ENCODE results near the gene FECH. TPM values are rescaled to one million over a fixed set of nuclear protein-coding genes. Genes with fewer than 3 reads are reported as not detected.

FECH gene
- total RNA-seq, 2 donors from 2014 or later, result 27.6 to 31.7 TPM

GRCh38 chr18:57519668-57520424, 66.7 kb downstream of the FECH start:
- H3K27ac Mint-ChIP-seq, result no peak overlapping the region
- no peaks in the 10 kb centered on the region for H3K36me3 Mint-ChIP-seq (ENCODE audit: low read depth)
- H3K9me3 Mint-ChIP-seq, result peaks cover 5% of the 10 kb centered on the region
- H3K9me3 ChIP-seq (ENCODE audit: control insufficient read depth, low read length), result peaks cover 2% of the 10 kb centered on the region
- DNase-seq, result peak; percentile 9
- H3K27me3 Mint-ChIP-seq (ENCODE audit: insufficient read depth), result peaks cover 4% of the 10 kb centered on the region
- H3K27ac ChIP-seq (ENCODE audit: low read depth, low read length), result no peak overlapping the region
- H3K4me1 Mint-ChIP-seq, result no peaks in the 10 kb centered on the region
- 80 to 86% methylated on average over 5 of the region's 7 CpGs for WGBS, 2 experiments (ENCODE audit: insufficient coverage in 1 of 2, insufficient read length in 1 of 2)
- H3K36me3 ChIP-seq (ENCODE audit: control insufficient read depth, insufficient read depth, low read length), result no peaks in the 10 kb centered on the region
- H3K4me3 ChIP-seq (ENCODE audit: low read length), result no peak overlapping the region
- TF ChIP-seq CTCF (conservative IDR thresholded peaks at IDR 0.05), result no peak
- no peak overlapping the region for H3K4me3 Mint-ChIP-seq
- H3K4me1 ChIP-seq (ENCODE audit: control insufficient read depth, insufficient read depth, low read length), result no peaks in the 10 kb centered on the region
- H3K27me3 ChIP-seq (ENCODE audit: control insufficient read depth, insufficient read depth, low read length, poor library complexity, severe bottlenecking), result no peaks in the 10 kb centered on the region
- no peak overlapping the region for H3K9ac ChIP-seq (ENCODE audit: extremely low read depth, low read length, poor library complexity, severe bottlenecking)

GRCh38 chr18:57518533-57518932, 68.0 kb downstream of the FECH start:
- Histone ChIP-seq H3K27ac (ENCODE audit: low read depth, low read length) (no peak overlapping the region), H3K9me3 (ENCODE audit: control insufficient read depth, low read length) (no peaks in the 10 kb centered on the region), H3K4me3 (ENCODE audit: low read length) (no peak overlapping the region), H3K27me3 (ENCODE audit: control insufficient read depth, insufficient read depth, low read length, poor library complexity, severe bottlenecking) (no peaks in the 10 kb centered on the region), H3K36me3 (ENCODE audit: control insufficient read depth, insufficient read depth, low read length) (no peaks in the 10 kb centered on the region), H3K9ac (ENCODE audit: extremely low read depth, low read length, poor library complexity, severe bottlenecking) (no peak overlapping the region), H3K4me1 (ENCODE audit: control insufficient read depth, insufficient read depth, low read length) (no peaks in the 10 kb centered on the region)
- no peak overlapping the region for H3K4me3 Mint-ChIP-seq
- H3K27ac Mint-ChIP-seq, result no peak overlapping the region
- no peaks in the 10 kb centered on the region for H3K36me3 Mint-ChIP-seq (ENCODE audit: low read depth)
- H3K4me1 Mint-ChIP-seq, result no peaks in the 10 kb centered on the region
- WGBS, 2 experiments (ENCODE audit: insufficient coverage in 1 of 2, insufficient read length in 1 of 2), result 83 to 87% methylated on average over 10 of the region's 10 CpGs
- DNase-seq, result peak; percentile 7
- no peaks in the 10 kb centered on the region for H3K9me3 Mint-ChIP-seq
- peaks cover 4% of the 10 kb centered on the region for H3K27me3 Mint-ChIP-seq (ENCODE audit: insufficient read depth)
- TF ChIP-seq CTCF (conservative IDR thresholded peaks at IDR 0.05), result no peak

GRCh38 chr18:57516056-57516455, 70.4 kb downstream of the FECH start:
- 88 to 90% methylated on average over 5 to 6 of the region's 6 CpGs for whole genome bisulfite sequencing, 2 experiments (ENCODE audit: insufficient coverage in 1 of 2, insufficient read length in 1 of 2)
- H3K27me3 Mint-ChIP-seq (ENCODE audit: insufficient read depth), result peaks cover 4% of the 10 kb centered on the region
- H3K4me3 Mint-ChIP-seq, result no peak overlapping the region
- no peaks in the 10 kb centered on the region for H3K36me3 Mint-ChIP-seq (ENCODE audit: low read depth)
- Histone ChIP-seq H3K4me1 (ENCODE audit: control insufficient read depth, insufficient read depth, low read length) (no peaks in the 10 kb centered on the region), H3K9me3 (ENCODE audit: control insufficient read depth, low read length) (no peaks in the 10 kb centered on the region), H3K27ac (ENCODE audit: low read depth, low read length) (no peak overlapping the region), H3K27me3 (ENCODE audit: control insufficient read depth, insufficient read depth, low read length, poor library complexity, severe bottlenecking) (no peaks in the 10 kb centered on the region), H3K9ac (ENCODE audit: extremely low read depth, low read length, poor library complexity, severe bottlenecking) (no peak overlapping the region), H3K36me3 (ENCODE audit: control insufficient read depth, insufficient read depth, low read length) (no peaks in the 10 kb centered on the region), H3K4me3 (ENCODE audit: low read length) (no peak overlapping the region)
- no peaks in the 10 kb centered on the region for H3K9me3 Mint-ChIP-seq
- no peak for DNase-seq
- no peak overlapping the region for H3K27ac Mint-ChIP-seq
- H3K4me1 Mint-ChIP-seq, result no peaks in the 10 kb centered on the region
- no peak for TF ChIP-seq CTCF (conservative IDR thresholded peaks at IDR 0.05)
